Fibroblast of upper back skin (primary cell): ENCODE data around the gene FADS3.

ENCODE experiments used
- DNase-seq: peaks from one replicate; pipeline ENCODE4 v3.0.0-alpha.2; 2013

FADS3 gene

GRCh38 chr11:61897387-61898246 lies 6.3 kb upstream of the FADS3 start:
- peak; percentile 64 for DNase-seq

DNA sequence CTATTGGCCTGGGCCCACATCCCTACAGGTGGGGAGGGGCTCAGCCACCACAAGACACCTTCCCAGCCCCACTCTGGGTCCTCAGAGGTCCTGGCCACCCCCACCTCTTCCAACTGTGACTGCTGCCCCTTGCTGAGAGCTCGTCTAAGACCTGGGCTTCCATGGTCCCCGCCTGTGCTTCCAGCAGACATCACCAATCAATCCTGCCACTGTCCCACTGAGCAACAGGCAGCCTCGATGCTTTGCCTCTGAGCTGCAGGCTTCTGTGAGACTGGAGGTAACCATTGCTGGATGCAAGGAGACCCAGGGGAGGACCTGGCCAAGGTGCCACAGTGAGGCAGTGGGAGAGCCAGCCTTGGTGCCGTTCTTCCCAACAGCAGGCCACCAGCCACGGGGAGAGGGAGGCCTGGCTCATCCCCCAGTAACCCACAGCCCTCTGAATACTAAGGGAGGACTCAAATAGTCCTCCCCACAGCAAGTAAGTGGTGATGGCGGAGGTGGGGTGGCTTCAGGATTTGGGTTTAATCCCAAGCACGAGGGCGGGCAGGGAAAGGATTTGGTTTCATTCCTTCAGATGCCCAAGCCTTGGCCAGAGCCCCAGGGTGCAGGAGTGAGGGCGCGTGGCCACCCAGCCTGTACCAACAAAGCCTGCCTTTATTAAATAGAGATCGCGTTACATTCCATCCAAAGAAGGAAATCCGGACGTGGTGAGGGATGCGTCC lies 5.5 kb upstream of the FADS3 start:
- DNase-seq, result no peak

DNA sequence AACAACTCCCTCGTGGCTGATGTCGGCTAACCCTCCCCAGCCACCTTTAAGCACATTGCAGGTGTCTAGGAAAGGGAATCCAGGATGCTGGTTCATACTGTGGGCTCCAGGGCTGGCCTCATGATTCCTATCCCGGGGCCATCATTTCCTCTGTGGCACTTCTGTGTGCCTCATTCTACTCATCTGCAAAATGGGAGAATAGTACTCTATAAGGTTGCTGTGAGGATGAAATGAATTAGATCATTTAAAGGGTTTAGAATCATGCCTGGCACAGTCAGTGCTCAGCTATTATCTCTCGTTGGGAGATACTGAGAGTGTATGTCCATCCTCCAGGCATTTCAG lies 4.3 kb upstream of the FADS3 start:
- no peak for DNase-seq

GRCh38 chr11:61895046-61895717 lies 3.8 kb upstream of the FADS3 start:
- no peak for DNase-seq

- peak; percentile 94 for DNase-seq
Measured at GRCh38 chr11:61893981-61894380, 2.6 kb upstream of the FADS3 start.

DNA sequence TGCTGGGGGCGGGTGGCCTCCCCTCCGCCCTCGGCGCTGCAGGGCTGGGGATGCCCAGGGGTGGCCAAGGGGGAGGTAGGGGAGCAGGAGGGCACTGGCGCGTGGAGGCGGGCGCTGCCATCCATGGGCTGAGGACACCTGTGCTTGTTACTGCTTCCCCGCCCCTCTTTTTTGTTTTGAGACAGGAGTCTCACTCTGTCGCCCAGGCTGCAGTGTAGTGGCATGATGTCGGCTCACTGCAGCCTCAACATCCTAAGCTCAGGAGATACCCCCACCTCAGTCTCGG lies 683 bp upstream of the FADS3 start:
- no peak for DNase-seq

GRCh38 chr11:61890529-61891330 lies 615 bp downstream of the FADS3 start:
- DNase-seq, result peak; percentile 76

DNA sequence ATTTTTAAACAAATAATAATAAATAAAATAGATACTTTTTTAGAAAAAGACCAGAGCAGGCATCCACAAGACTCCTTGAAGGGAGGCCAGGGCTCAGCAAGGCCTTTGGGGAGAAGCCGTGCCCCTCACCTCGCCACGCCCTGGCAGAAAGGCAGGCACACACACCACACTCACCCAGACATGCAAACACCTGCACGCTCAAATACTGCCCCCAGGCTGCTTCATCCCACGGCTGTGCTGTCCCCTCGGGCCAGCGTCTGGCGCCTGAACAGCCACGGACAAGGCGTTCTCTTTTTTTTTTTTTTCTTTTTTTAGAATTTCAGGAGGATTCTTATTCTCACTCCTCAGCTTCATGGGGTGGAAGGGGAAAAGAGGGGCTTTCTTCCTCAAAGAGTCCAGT lies 1.5 kb downstream of the FADS3 start:
- no peak for DNase-seq

- DNase-seq, result no peak
Measured at GRCh38 chr11:61888590-61888989, 2.8 kb downstream of the FADS3 start.

GRCh38 chr11:61887839-61888494 lies 3.4 kb downstream of the FADS3 start:
- DNase-seq, result peak; percentile 77

DNA sequence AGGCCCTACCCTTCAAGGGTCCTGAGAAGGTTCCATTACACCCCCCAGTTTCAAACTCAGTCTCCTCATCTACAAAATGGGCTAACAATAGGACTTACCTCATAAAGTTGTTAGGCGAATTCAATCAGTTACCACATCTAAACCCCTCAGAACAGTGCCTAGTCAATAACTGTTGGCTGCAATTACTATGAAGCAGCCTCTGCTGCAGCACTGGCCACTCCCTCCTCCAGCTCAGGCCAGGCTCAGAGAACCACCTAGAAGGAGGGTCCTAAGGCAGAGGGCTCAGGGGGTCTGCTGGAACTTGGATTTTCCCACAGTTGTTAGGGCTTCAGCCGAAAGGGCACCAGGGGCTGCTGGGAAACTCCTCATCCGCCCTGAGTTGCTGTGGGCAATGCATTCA lies 4.7 kb downstream of the FADS3 start:
- no peak for DNase-seq

GRCh38 chr11:61885784-61886580 lies 5.4 kb downstream of the FADS3 start:
- no peak for DNase-seq

GRCh38 chr11:61885166-61885778 lies 6.1 kb downstream of the FADS3 start:
- no peak for DNase-seq

DNA sequence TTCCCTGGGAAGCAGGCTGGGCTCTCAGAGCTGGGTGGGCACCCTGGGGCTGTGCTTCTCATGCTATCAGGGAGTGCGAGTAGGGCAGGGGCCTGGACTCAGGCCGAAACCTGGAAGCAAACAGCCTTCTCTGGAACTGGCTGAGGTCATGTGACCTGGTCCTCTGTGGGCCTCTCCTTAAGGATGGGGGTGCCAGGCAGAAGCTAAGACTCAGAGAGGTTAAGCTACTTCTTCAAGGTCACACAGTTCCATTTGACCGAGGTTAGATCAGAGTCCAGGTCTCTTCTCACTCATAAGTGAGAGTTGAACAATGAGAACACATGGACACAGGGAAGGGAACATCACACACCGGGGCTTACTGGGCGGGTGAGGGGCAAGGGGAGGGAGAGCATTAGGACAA lies 7.4 kb downstream of the FADS3 start:
- no peak for DNase-seq

GRCh38 chr11:61883327-61883726 lies 8.0 kb downstream of the FADS3 start:
- no peak for DNase-seq

GRCh38 chr11:61882879-61883278 lies 8.5 kb downstream of the FADS3 start:
- no peak for DNase-seq

DNA sequence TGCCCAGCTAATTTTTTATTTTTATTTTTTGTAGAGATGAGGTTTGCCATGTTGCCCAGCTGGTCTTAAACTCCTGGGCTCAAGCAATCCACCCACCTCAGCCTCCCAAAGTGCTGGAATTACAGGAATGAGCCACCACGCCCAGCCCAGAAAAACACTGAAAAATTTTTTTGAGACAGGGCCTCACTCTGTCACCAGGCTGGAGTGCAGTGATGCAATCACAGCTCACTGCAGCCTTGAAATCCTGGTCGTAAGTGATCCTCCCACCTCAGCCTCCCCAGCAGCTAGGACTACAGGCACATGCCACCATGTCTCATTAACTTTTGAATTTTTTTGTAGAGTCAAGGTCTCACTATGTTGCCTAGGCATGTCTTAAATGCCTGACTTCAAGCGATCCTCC lies 9.1 kb downstream of the FADS3 start:
- peak; percentile 20 for DNase-seq

DNA sequence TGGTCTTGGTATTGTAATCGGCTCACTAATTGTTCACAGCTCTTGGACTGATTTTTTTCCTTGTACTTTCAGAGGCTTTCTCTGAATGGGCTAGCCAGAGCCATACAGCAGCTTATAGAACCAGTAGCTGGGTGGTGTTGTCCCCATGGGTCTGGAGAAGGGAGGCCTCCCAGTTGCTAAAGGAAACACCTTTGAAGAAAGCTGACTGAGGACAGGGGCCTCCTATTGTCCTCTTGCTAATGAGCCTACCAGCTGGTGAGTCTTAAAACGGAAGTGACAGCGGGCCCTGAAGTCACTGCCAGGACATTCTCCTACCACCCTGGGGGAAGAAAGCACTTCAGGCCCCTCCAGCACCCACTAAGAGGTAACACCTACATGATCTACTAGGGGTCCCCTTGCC lies 9.9 kb downstream of the FADS3 start:
- DNase-seq, result no peak

GRCh38 chr11:61880454-61880853 lies 10.9 kb downstream of the FADS3 start:
- DNase-seq, result no peak

DNA sequence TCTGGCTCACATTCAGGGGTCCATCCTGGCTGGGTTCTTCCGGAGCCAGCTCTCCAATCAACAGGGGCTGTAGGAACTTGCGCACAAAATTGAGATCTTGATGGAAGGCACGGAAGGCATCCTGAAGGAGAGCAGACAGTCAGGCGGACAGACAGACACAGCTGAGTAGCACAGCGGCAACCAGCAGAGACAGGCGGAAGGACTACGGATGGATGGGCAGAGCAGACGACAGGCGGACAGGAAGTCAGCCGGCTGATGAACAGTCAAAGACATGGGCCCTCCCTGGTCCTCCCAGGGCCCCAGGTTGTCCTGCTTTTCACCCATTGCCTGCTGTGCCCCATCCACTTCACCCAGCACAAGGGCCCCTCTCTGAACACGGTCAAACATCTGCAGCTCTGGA lies 11.3 kb downstream of the FADS3 start:
- no peak for DNase-seq

GRCh38 chr11:61879152-61879551 lies 12.2 kb downstream of the FADS3 start:
- no peak for DNase-seq
